Suppressor macrophage treated with lipopolysaccharide for 1 hour (primary cell): Measurements from ENCODE around the gene DRAM1.
A peak's percentile ranks its signal among the peaks of the same experiment; 100 is the strongest.
"Not testable (repeated sequence)": the region's sequence is repeated elsewhere in the genome, so short reads cannot be mapped to it uniquely, and the experiment has no call there.

Experiments used
- DNase-seq, 3 donors: peaks; one replicate each; pipeline ENCODE4 v3.0.0-alpha.2; 2020 to 2022

Gene DRAM1

DNA sequence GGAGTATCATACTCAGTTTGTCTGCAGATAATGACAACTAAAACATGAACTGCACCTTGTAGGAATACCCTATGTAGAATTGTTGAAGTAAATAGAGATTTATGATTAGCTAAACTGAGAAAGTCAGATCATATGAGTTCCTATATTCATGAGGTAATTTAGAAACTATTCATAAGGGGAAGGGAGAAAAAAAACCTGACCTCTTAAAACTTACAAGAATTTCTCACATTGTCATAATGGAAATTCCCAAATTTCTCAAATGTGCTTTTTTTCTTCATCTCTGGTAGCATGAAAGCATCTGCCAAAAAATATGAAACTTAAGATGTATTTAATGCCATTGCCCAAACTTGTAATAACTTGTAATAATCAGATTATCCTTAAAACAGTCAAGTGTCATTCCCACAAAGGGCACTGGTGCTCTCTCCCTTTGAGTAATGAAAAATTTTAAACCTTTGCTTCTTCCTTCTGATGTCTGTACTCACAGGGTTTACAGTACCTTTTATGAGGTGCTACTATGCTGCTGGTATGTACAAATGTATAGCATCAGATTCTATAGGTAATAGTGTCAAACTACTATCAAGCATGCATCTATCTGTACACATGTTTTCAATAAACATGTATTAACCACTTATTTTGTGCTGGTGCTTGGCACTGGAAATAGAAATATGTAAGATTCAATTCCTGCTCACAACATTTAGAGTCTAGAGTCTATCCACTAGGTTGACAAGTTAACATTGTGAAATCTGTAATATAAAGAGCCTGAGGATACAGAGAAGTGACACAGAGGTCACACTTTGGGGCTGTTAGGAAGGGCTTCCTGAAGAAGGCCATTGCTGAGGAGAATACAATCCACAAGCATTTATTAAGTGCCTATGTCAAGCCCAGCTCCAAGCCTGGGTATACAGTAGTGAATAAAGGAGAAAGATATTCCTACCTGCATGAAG, 17.4 kb upstream of the DRAM1 start:
- peak; percentile 83 to 100 (median 100) for DNase-seq

DNA sequence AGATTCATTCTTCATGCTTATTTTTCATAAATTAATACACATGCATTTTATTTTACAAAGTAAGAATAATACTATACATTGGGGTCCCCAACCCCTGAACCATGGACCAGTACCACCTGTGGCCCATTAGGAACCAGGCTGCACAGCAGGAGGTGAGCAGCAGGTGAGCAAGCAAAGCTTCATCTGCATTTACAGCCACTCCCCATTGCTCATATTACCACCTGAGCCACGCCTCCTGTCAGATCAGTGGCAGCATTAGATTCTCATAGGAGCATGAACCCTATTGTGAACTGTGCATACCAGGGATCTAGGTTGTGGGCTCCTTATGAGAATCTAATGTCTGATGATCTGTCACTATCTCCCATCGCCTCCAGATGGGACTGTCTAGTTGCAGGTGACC, 15.7 kb upstream of the DRAM1 start:
- DNase-seq: not testable (repeated sequence)

DNA sequence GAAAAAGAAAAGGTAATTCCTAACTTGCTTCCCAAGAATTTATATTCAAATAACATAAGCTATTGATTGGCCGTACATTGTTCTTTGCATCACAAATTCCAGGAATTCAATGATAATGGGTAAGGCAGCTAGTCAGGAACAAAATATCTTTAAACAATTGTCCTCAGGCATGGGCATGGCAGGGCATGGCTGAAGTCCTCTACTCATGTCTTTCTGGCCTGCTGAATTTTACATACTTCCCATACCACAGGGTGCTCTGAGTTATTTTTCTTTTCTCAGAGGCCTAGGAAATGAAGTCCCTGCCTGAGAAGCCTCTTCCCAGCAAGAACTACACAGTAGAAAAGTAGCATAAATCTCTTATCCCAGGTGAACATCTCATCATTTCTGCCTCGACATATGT, 15.1 kb upstream of the DRAM1 start:
- DNase-seq: no peak

DNA sequence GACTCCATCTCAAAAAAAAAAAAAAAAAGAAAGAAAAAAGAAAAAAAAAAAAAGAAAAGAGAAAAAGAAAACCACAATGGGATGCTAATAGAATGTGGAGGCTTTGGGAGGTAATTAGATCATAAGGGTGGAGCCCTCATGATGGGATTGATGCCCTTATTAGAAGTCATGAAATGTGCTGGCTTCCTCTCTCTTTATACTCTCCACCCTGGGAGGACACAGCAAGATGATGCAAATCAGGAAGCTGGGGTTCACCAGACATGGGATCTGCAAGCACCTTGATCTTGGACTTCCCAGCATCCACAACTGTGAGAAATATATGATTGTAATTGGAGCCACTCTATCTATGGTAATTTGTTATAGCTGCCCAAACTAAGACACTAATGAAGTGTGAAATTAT, 13.4 kb upstream of the DRAM1 start:
- peak; percentile 58 to 63 (median 62) for DNase-seq

DNA sequence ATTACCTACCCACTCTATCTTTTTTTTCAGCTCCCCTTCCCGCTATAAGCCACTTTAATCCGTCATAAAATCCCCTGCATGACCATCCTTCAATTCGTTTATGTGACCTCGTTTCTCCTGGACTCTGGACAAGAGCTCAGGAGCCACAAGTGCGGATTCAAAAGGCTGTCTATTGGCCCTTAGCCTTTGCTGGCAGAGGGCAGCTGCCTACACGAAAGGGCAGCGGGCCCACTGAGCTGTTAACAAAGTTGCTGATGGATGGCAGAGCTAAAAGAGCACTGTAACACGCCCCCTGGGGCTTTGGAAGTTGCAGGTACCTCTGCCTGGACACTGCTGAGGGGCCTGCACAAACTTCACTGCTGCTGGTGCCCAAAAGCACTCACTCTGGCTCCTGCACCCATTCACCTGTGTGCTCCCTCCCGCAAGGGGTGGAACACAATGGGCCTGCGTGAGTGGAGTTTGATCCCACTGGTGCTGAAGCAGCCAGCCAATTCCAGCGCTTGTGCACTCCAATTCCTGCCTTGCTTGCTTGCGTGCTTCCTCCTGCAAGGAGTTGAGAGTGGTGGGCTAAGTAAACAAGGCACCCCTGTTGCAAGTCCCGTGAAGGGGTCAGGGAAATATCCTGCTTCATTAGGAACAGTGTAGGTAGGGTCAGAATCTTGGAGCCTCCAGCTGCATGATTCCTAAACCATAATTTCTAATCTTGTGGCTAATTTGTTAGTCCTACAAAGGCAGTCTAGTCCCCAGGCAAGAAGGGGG, 10.6 kb upstream of the DRAM1 start:
- no peak for DNase-seq

DNA sequence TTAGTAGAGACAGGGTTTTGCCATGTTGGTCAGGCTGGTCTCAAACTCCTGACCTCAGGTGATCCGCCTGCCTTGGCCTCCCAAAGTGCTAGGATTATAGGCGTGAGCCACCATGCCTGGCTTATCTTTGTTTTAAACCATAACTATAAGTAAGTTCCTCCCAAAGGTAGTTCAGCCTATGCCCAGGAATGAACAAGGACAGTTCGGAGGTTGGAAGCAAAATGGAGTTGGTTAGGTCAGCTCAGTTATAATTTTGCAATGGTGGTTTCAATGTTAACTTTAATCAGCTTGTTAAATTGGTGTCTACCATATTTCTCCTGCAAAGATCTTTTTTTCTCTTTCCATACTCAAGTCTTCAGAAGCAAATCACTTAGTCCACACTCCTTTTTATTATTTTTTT, 9.8 kb upstream of the DRAM1 start:
- DNase-seq: not testable (repeated sequence)

DNA sequence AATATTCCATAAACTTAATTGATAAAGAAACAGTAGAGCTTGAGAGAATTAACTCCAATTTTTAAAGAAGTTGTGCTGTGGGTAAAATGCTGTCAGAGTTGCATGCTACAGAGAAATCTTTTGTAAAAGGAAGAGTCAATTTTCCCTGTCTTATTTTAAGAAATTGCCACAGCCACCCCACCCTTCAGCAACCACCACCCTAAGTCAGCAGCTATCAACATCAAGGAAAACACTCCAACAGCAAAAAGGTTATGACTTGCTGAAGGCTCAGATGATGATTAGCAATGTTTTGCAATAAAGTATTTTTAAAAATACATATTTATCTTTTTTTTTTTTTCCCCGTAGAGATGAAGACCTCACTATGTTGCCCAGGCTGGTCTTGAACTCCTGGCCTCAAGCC, 6.5 kb upstream of the DRAM1 start:
- peak; percentile 54 to 72 (median 68) for DNase-seq

DNA sequence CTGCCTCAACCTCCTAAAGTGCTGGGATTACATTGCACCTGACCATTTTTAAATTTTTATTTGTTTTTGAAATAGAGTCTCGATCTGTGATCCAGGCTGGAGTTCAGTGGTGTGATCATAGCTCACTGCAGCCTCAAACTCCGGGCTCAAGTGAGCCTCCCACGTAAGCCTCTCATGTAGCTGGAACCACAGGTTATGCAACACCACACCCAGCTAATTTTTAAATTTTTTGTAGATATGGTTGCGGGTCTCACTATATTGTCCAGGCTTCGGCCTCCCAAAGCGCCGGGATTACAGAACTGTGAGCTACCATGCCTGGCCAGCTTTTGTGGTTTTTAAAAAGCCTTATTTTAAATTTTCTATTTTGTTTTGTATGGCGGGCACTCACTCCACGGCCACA, 2.2 kb upstream of the DRAM1 start:
- peak; percentile 52 to 57 (median 52) for DNase-seq

DNA sequence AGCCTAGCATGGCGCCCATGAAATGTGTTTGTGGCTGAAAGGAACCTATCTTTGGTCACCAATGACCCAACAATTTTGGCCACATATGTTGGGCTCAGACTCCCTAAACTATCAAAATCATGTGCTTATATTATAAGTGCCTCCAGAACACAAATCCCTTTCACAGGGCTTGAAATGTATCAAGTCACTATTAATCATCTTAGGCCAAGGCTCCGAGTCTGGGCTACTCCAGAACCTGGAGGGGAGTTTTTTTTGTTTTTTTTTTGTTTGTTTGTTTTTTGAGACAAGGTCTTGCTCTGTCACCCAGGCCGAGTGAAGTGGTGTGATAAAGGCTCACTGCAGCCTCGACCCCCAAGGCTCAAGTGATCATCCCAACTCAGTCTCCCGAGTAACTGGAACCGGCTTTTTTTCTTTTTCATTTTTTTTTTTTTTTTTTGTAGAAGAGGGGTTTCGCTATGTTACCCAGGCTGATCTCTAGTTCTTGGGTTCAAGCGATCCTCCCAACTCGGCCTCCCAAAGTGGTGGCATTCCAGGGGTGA, 989 bp upstream of the DRAM1 start:
- DNase-seq: peak; percentile 44 to 67 (median 66)

DNA sequence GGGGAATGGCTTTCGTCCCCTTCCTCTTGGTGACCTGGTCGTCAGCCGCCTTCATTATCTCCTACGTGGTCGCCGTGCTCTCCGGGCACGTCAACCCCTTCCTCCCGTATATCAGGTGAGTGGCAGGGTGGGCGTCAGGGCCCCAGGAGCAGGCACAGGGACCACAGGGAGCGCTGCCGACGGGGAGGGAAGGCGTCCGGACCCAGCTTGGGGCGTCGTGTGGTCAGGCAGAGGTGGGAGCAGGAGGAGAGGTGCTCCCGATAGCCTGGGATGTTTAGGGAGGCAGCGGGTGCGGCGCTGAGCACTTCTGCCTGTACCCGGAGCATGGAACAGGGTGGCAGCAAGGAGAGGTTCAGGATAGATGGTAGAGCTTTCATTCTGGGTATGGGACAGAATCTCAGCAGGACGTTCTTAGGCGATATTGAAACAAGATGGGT, 444 bp downstream of the DRAM1 start:
- DNase-seq: peak in 1 of 3 donors; percentile 33

DNA sequence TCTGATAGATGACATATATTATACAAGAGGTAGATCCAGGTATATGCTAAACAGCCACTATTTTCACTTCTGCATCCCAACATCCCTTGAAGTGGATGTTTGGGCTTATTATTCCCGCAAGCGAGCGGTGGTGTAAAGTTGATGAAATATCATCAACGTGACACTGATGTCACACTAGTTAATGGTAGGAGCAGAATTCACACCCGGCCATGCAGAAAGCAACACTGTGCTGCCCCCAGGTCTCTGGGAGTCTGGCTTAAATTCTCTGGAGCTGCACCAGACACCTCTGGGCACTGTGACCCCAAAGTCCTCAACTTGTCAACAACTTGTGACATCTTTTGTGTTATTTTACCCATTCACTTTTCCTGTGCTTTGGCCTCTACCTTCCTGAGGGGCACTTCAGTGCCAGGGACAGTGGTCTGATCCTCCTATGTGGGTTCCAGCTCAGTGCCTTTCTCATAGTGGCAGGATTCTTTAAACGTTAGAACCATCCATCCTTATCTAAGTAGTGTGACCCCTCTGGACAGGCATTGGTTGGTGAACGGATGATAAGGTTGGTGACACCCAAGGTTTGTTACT, 952 bp downstream of the DRAM1 start:
- peak; percentile 67 to 76 (median 68) for DNase-seq

DNA sequence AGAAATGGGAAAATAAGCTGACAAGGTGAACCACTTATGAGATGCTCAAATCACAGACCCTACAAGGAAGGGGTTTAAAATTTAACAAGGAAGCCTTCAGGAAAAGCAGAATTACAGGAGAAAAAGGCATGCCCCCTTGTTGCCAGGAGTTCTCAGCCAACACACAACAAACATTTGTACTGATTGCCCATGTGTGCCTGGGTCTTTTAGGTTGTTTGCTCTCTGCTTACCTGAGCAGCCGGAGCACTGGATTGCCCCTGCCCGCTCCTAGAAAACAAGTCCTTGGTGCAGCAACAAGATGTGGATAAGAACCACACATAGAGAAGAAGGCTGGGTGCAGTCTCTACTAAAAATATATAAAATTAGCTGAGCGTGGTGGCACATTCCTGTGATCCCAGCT, 3.4 kb downstream of the DRAM1 start:
- DNase-seq: no peak

DNA sequence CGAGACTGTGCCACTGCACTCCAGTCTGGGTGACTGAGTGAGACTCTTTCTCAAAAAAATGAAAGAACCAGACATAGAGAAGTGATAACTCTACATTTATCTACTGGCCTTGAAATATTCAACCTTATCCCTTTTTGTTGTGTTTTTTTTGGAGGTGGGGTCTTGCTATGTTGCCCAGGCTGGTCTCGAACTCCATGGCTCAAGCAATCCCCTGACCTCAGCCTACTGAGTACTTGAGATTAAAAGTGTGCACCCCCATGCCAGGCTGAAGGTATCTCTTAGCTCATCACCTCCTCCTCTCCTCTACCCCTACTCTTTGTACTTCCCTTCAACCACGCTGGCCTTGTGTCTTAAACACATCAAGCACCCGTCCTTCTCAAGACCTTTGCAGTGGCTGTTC, 3.8 kb downstream of the DRAM1 start:
- peak in 1 of 3 donors; percentile 4 for DNase-seq

DNA sequence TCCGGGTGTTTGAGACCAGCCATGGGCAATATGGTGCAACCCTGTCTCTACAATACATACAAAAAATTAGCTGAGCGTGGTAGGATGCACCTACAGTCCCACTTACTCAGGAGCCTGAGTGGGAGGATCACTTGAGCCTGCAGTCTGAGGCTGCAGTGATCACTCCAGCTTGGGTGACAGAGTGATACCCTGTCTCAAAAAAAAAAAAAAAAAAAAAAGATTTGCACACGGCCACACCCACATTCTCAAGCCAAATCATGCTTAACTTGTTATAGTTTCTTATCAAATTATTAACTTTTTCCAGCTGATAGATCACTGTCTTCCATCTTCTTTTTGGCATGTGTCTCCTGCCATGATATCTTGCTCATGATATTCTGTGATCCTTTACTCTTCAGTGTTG, 6.8 kb downstream of the DRAM1 start:
- no peak for DNase-seq

DNA sequence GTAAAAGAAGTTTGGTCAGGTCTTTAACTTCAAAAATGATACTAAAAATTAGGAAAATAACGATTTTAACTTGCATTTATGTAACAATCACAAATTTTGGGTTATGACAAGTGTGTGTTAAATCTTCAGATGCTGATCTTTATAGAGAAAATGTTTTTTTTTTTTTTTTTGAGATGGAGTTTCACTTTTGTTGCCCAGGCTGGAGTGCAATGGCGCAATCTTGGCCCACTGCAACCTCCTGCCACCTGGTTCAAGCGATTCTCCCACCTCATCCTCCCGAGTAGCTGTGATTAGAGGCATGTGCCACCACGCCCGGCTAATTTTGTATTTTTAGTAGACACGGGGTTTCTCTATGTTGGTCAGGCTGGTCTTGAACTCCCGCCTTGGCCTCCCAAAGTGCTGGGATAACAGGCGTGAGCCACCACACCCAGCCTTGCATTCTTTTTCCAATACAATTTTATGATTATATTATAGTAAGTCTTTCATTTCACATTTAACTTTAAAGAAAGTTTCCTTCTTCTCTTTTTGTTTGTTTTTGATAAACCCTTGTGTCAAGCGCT, 7.5 kb downstream of the DRAM1 start:
- not testable (repeated sequence) for DNase-seq

DNA sequence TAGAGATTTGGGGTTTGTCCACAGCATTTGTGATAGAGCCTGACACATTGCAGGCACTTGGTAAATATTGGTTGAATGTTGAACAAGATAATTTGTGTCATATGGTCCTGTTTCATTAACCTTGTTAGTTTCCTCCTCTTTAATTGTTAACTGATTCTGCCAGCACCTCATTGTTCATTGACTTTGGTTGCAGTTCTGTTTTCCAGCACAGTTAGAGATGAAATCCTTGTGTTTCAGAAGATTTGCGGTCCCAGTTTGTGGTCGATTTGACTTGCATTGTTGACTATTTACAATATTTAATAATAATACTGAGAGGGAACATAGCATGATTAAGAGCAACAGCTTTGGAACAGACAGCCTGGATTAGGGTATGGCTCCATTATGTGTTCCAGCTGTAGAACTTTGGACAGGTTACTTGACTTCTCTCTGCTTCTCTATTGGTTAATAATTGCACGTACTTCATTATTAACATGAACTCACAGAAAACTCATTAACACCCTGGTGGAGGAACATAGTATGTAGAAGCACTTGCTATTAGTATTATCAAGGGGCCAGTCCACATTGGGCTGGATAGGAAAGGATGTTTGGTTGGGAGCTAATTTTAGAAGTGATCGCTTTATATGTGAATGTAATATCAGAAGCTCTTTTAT, 8.7 kb downstream of the DRAM1 start:
- no peak for DNase-seq

DNA sequence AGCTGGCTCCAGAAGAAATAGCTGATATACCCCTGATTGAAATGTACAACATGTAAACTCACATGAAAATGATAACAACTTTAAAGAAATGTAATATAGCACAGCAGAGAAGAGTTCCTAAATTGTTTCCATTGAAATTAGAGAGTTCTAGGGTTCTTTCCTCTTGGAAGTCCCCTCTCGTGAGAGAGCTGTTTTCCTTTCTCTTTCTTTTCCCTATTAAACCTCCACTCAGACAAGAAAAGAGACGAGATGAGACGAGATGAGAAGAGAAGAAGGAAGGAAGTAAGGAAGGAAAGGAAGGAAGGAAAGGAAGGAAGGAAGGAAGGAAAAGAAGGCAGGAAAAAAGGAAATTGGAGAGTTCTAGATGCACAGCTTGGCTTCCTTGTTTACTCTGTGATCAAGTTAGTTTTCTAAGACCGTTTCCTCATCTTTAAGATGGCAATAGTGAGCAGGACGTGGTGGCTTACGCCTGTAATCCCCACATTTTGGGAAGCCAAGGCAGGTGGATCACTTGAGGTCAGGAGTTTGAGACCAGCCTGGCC, 11.9 kb downstream of the DRAM1 start:
- DNase-seq: peak; percentile 66 to 80 (median 76)

DNA sequence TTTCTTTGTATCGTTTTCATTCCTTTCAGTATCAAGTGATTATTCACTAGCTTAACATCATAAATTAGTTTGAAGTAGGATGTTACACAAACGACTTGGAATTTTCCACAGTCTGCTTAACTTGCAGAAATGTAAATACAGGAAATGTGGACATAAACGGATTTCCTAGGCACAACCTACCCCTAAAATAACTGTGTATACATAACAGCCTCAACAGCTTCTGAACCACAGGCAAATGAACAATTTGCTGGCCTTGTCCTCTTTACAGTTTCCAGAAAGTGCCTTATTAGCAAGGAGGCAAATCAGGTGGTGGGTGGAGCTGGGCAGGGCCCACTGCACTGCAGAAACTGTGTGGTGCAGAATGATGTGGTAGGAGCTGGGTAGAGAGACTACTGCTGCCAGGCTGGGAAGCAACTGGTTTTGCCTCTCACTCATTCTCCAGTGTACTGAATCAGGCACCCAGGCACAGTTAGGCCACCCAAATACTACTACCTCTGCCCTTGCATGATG, 14.1 kb downstream of the DRAM1 start:
- peak; percentile 70 to 92 (median 87) for DNase-seq

DNA sequence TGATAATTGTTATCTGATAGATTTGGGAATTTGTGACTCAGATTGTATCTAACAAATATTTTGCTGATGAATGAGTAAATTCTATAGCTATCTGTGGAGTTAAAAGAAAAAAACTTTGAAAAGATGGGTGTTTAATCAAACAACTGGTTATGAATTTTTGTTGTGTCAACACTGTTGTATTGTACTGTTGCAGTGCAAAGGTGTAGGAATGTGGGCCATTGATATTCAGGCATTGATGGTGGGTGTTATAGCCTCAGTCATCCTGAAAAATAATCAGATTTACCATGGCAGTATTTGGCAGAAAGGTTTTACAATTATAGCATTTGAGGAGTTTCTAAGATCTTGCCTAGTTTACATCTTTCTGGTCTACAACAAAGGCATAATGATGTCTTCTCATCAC, 15.4 kb downstream of the DRAM1 start:
- peak in 1 of 3 donors; percentile 18 for DNase-seq

DNA sequence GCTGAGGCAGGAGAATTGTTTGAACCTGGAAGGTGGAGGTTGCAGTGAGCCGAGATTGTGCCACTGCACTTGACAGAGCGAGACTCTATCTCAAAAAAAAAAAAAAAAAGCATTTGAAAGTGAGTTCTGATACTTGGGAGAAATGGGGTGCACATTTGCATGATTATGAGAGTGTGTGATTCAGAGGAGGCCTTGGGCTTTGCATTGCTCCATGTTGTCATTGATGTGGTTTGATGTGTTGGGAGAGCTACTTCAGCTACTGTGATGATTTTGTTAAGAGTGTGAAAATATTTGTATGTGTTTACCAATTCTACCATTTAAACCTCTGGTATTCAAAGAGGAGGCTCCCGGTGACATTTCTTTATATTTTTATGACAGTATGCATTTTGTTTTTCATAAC, 24.4 kb downstream of the DRAM1 start:
- peak in 2 of 3 donors; percentile 51 to 62 for DNase-seq

DNA sequence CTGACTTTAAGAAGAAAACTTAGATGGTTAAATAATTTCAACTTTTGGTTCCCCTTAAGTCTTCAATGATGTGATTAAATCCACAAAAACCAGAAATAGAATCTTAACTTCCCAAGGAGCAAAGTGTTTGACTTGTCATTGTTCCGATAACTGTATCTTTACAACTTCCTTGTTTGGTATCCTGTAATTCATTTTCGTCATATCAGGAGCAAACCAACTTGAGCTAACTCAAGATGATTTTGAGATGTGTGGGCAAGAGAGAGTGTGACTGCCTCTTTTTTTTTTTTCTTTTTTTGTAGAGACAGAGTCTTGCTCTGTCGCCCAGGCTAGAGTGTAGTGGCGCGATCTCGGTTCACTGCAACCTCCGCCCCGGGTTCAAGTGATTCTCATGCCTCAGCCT, 25.3 kb downstream of the DRAM1 start:
- DNase-seq: peak; percentile 48 to 92 (median 80)

DNA sequence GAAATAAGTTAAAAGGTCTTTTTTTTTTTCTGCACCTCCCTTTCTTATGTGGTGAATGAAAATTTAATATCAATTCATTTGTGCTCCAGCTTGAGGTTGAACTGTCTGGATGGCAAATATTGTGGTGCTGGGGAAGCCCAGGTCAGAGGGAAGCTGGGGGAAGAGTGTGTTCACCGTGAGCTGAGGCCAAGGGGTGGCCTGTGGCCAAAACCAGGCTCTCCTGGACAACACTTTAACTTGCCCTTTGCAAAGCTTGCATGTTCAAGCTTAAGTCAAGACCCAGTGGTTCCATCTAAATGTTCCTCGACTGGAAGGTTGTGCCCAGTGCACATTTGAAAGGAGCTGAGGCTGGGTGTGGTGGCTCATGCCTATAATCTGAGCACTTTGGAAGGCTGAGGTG, 28.8 kb downstream of the DRAM1 start:
- DNase-seq: no peak
